HG03196 (cell line): ENCODE results near the gene RFC2.
A peak's percentile ranks its signal among the peaks of the same experiment; 100 is the strongest.

ENCODE experiments used
- ATAC-seq: cut with Tn5 transposase; IDR thresholded peaks from one replicate; pipeline ENCODE4 v1.9.1; 2021; ENCODE audit not compliant: unreplicated experiment

Gene RFC2

DNA sequence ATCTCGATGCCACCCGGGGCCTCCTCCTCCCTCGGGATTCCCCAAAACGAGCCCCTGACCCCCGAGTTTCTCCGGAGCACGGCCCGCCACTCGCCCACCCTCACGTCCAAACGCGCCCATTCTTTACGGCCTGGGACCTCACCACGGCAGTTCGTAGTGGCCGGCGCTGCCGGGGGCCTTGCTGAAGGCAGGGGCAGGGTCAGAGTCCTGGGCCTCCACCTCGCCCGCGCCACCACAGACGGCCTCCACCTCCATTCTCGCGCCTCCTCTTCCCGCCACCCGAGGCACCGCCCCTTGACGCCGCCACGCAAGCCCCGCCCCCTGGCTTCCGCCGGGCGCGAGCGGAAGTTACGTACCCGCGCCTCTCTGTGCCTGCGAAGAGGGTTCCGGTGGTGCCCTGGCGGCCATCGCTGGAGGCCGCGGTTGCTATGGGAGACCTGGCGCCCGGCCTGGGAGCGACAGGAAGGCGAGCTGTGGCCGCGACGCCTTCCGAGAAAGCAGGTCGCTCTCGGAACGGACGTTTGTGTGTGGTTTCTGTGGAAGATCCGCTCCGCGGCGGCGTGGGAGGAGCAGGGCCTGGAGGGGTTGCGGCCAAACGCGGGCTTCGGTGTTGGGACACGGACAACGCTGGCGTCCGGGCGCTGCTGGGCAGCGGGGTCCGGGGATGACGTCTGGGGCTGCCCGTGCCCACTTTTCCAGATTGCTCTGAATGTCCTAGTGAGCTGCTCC lies at the start of gene RFC2:
Gene RFC2, minus strand, starts transcription at position 271 of the 729 bp plus-strand sequence. Its CDS starts 16 bp downstream, at position 255.
- ATAC-seq: peak; percentile 91

DNA sequence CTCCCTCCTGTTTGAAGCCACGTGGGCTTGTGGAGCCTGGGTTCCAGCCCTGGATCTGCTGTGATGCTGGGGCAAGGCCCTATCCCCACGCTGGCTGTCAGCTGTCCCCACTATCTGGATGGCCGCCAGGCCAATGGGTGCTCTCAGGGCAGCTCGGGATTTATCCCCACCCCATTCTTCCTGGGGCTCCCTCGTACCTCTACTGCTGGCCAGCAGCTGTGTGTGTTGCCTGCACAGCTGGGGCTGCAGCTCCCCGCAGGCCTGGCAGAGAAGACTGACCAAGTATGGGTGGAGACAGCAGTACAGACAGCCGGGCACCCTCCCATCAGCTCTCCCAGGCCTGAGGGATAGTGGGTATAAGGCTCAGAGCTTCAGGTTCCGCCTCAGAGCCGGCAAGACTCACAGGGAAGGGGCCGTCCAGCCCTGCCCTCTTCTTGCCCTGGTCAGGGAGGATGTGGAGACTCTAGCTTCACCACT lies 48.6 kb upstream of the RFC2 start:
- no peak for ATAC-seq

- no peak for ATAC-seq
These were observed 46.7 kb upstream of the RFC2 start for GRCh38 chr7:74300926-74301325.

GRCh38 chr7:74299401-74299800 lies 45.2 kb upstream of the RFC2 start:
- ATAC-seq: no peak

- ATAC-seq: no peak
These were observed 43.5 kb upstream of the RFC2 start for GRCh38 chr7:74297516-74298233.

GRCh38 chr7:74294191-74294998 lies 40.2 kb upstream of the RFC2 start:
- no peak for ATAC-seq

GRCh38 chr7:74293577-74293908 lies 39.3 kb upstream of the RFC2 start:
- no peak for ATAC-seq

DNA sequence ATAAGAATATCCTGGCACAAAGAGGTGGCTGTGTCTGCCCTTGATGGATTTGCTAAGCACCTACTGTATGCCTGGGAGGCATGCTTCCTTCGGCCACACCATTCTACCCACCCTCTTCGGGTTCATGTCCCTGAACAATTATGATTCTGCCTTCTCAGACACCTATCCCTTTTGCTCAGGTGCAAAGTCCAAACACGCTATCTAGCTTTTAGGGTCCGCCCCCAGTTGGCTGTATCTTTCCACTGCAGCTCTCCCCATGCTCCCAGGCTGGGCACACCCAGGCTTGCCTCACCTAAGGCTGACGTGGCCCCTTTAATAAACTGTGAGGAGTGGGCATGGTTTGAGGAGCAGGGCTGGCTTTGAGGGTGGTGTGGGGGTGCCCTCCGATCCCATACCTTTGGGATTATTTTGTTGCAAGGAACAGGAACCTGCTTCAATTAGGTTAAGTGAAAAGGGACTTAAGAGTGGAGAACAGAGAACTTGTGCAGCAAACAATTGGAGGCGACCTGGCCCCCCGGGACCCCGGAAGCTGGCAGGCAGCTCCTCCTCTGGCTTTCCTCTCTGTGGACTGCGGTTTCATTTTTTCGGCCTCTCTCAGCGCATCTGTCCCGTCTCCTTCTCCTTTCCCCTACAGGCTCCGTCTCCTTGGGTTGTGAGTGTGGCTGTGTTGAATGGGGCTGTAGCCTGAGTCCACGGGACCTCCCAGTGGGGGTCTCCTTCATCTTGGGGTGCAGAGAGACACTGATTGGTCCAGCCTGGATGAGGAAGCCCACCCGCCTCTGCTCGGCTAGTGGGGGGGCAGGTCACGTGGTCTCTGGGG lies 38.8 kb upstream of the RFC2 start:
- no peak for ATAC-seq

DNA sequence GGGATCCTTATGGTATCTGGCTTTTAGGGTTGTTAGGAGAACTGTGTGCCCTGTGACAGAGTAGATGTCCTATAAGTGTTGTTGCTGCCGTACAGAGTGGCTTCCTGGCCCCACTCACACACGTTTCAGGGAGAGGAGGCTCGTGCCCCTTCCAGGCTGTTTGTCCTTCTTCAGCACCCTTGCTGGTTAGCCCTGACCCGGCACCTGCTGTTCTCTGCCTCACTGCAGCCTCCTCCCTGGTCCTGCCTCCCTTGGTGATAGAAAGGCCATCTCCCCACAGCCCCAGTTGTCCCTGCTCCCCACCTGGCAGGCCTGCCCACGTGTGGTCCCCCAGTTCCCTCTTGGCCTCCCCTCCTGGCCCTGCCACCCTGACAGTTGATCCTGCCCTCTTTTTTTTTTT lies 37.3 kb upstream of the RFC2 start:
- no peak for ATAC-seq

DNA sequence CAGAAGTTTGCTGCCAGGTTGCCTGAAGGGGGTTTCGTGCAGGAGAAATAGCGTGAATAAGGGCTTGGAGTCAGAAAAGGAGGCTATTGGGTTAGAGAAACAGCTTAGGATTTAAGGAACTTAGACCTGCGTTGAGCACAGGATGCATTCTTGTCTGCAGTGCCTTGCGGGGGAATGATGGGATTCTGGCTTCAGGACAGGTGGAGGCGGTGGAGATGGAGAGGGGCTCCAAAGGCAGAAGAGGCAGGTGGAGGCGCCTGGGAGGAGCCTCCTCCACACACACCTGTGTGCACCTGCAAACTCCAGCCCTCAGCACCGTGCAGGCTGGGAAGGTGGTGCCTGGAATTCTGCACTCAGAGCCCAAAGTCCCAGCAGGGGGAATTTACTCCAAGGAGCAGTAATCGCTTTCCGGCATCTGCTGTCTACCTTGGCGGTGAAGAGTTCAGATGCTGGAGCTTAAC lies 36.8 kb upstream of the RFC2 start:
- no peak for ATAC-seq

DNA sequence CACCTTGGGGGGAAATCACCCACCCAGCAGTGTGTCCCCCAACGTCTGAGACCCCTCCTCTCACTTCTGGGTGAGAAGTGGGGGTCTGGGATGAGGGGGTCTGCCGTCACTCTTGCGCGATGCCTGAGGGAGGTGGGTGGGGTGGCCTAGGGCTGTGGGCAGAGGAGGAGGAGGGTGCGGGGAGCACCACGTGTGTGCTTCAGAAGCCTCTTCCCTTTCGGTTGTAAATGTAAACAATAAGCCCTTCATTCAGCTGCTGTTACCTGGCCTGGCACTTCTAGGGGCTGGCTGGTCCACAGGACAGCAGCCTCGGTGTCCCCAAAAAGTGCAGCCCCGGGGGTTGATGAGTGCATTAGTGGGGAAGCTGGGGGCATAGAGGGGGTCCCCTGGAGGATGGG lies 36.4 kb upstream of the RFC2 start:
- ATAC-seq: no peak

DNA sequence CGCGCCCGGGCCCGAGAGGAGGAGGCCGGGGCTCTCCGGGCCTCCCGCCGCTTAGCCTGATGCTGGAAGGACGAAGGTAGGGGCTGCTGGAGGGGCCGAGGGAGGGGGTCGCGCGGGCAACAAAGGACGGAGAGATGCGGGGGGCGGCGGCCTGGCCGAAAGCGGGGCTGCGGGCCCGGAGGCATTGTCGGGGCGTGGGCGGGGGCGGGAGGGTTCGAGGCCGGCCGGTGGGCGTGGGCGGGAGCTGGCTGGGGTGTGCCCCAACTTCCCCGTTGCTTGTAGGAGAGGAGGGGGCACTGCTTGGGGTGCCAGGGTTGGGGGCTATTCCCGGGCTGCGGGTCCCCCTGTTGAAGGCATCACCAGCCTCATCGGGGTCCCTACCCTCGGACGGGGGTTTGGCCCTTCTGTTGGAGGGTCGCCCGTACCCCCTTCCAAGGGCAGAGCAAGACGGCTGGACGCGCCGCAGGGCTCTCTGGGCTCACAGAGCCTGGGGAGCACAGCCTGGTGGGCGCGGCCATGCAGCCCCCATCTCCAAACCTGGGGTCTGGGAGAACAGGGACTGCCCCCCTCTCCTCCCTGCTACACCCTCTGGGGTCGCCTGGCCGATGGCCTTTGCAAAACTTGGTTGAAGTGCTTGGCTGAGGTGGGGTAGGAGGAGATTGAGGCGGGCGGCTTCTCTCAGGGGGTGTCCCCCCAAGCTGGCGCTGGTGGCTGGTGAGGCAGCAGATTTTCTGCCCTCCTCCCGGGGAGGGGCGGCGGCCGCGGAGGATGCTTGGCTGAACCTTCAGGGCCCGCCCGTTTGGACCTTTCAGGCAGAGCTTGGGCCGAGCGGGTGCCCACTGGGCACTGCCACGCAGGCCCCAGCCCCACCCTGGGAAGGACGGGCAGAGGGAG lies 35.7 kb upstream of the RFC2 start:
- ATAC-seq: no peak

DNA sequence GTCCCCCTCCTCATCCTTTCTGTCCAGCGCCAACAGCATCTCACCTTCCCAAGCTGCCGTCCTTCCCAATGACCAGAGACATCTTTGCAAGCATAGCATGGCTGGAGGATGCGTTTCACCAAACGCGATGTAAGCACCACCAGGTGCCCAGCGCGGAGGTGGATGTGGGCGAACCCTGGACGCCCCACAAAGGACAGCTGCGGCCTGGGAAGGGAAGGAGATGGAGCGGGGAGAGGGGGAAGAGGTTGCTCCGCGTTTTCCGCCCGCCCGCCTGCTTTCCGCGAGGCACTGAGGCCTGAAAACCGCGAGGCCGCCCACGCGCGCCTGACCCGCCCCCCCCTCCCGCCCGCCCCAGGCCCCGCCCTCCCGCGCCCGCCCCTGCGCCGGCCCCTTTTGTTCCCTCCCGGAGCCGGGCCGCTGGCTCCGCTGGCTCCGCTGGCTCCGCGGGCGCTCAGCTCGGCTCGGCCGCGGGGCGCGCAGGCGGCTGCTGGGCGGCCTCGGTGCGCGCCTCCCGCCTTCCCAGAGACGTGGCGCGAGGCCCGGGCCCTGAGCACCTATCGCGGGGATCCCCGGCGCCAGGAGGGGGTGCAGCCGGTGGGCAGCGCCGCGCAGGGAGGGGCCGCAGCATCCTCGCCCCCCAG lies 34.9 kb upstream of the RFC2 start, which contains the start of gene CLIP2:
Gene CLIP2, plus strand, starts transcription at position 390 of the 641 bp plus-strand sequence. CDS start 28,140 bp downstream, outside the sequence.
- ATAC-seq: peak; percentile 33

DNA sequence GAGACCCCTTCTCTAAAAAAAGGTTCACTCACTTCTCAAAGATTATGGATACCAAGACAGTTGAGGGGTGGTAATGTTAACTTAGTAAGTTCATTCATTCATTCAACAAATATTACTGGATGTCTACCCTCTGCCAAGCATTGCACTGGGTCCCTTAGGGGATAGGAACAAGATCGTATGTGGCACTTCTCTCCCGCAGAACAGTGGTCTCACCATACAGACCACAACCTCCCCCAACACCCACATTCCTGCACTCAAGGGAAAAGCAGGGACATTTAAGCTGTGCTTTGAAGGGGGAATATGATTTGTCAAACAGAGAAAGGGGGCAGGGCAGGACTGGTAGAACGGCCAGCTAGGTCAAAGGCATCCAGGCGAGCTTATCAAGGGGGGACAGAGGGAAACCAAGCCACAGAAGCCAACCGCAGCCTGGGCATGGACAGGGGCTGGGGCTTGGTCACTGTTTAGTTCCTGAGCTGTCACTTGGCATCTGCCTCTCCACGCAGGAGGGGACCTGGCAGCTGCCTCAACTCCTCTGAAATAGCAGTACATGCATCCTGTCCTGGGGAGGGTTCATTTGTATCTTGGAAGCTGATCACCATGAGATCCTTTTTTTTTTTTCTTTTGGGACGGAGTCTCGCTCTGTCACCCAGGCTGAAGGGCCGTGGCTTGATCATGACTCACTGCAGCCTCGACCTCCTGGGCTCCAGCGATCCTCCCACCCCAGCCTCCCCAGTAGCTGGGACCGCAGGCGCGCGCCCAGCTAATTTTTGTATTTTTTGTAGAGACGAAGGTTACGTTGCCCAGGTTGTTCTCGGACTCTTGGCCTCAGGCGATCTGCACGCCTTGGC lies 34.1 kb upstream of the RFC2 start:
- ATAC-seq: no peak

DNA sequence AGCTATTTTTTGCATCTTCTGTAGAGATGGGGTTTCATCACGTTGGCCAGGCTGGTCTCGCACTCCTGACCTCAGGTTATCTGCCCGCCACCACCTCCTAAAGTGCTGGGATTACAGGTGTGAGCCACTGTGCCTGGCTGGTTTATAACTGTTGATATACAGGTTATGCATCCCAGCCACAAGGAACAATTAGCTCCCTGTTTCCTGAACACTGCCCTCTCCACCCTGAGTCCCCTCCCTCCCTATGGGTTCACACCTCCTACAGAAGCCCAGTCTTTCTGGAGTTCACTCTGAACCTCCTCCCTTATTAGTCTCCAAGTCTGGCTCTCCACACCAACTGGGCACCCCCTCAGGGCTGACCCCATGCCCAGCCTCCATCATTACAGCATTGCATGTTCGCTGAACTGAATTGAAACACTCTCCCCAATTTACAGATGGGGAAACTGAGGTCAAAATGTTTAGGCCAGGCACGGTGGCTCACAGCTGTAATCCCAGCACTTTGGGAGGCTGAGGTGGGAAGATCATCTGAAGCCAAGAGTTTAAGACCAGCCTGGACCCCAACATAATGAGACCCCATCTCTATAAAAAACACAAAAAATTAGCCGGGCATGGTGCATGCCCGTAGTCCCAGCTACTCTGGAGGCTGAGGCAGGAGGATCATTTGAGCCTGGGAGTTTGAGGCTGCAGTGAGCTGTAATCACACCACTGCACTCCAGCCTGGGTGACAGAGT lies 33.3 kb upstream of the RFC2 start:
- no peak for ATAC-seq

GRCh38 chr7:74286131-74286530 lies 31.9 kb upstream of the RFC2 start:
- ATAC-seq: no peak

DNA sequence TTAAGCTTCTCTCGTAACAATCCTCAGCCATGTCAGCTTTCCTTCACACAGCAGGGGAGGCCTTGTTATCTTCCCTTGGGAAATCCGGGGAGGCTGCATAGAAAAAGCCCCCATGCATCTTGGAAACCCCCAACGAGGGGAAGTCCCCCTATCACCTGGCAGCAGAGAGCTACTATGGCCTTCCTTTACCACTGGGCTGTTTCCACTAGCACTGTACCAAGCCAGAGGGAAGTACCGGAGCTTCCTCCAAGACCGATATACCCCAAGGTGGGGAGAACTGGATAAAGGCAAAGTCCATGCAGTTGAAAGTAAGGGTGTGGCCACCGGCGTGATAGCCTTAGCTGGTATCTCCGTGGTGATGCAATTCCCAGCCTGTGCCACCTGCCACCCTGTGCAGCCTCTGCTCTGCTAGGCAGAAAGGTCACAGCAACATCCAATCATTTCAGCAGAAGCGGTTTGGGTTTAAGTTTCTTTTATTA lies 30.6 kb upstream of the RFC2 start:
- peak; percentile 46 for ATAC-seq
